HepG2 (cell line): ENCODE results near the gene GSC2. TPM values are rescaled to one million over a fixed set of nuclear protein-coding genes. Genes with fewer than 3 reads are reported as not detected.

Experiments used
- CEBPG ChIP-seq: IDR thresholded peaks from 2 replicates; pipeline ENCODE4 v1.6.1; 2016
- DRAP1 ChIP-seq: IDR thresholded peaks from 2 replicates; pipeline ENCODE4 v1.6.1; 2016; ENCODE audit warnings: missing genetic modification reagents, missing compliant biosample characterization
- ELF4 ChIP-seq: sonication (generic); formaldehyde crosslinking; IDR thresholded peaks from 2 replicates; pipeline ENCODE4 v1.5.0; 2020; ENCODE audit warnings: missing genetic modification reagents, mild to moderate bottlenecking, moderate library complexity, borderline replicate concordance
- ERF ChIP-seq: IDR thresholded peaks from 2 replicates; pipeline ENCODE4 v1.6.1; 2018; ENCODE audit warnings: missing biosample characterization, missing genetic modification reagents
- FOSL2 ChIP-seq: sonication (generic); formaldehyde crosslinking; IDR thresholded peaks from 2 replicates; pipeline ENCODE4 v1.4.0; 2020; ENCODE audit warnings: missing genetic modification reagents
- HOXA5 ChIP-seq: sonication (generic); formaldehyde crosslinking; IDR thresholded peaks from 2 replicates; pipeline ENCODE4 v1.4.0; 2020; ENCODE audit warnings: missing genetic modification reagents
- JDP2 ChIP-seq: sonication (generic); formaldehyde crosslinking; IDR thresholded peaks from 2 replicates; pipeline ENCODE4 v1.8.1; 2022; ENCODE audit warnings: missing genetic modification reagents, borderline replicate concordance
- JUNB ChIP-seq: sonication (generic); formaldehyde crosslinking; IDR thresholded peaks from 2 replicates; pipeline ENCODE4 v1.8.0; 2022; ENCODE audit warnings: missing genetic modification reagents, mild to moderate bottlenecking, borderline replicate concordance
- KDM5A ChIP-seq: fragments of 200-600 bp; sonication (generic); IDR thresholded peaks from 2 replicates; pipeline ENCODE4 v1.7.0; 2018; ENCODE audit warnings: antibody characterized with exemption, mild to moderate bottlenecking, low read length, borderline replicate concordance
- MED13 ChIP-seq: sonication (generic); formaldehyde crosslinking; IDR thresholded peaks from 2 replicates; pipeline ENCODE4 v1.5.0; 2020; ENCODE audit warnings: missing genetic modification reagents
- MEIS2 ChIP-seq: sonication (generic); formaldehyde crosslinking; IDR thresholded peaks from 2 replicates; pipeline ENCODE4 v1.9.0; 2021; ENCODE audit warnings: mild to moderate bottlenecking, missing genetic modification reagents
- MIER3 ChIP-seq: IDR thresholded peaks from 2 replicates; pipeline ENCODE4 v1.6.1; 2016; ENCODE audit warnings: missing compliant biosample characterization, borderline replicate concordance
- NFKBIZ ChIP-seq: IDR thresholded peaks from 2 replicates; pipeline ENCODE4 v1.6.1; 2018; ENCODE audit warnings: missing genetic modification reagents, missing compliant biosample characterization
- NR2C2 ChIP-seq: sonication (generic); formaldehyde crosslinking; IDR thresholded peaks from 2 replicates; pipeline ENCODE4 v1.4.0; 2020; ENCODE audit warnings: missing genetic modification reagents, mild to moderate bottlenecking, moderate library complexity, borderline replicate concordance
- RARA ChIP-seq: IDR thresholded peaks from 2 replicates; pipeline ENCODE4 v1.6.1; 2016; ENCODE audit warnings: missing genetic modification reagents, missing compliant biosample characterization
- THAP7 ChIP-seq: sonication (generic); formaldehyde crosslinking; IDR thresholded peaks from 2 replicates; pipeline ENCODE4 v1.8.1; 2023; ENCODE audit warnings: mild to moderate bottlenecking, missing genetic modification reagents
- U2AF2 ChIP-seq: fragments of 200-400 bp; formaldehyde crosslinking; IDR thresholded peaks from 2 replicates; pipeline ENCODE4 v1.6.1; 2017; ENCODE audit warnings: low read depth, mild to moderate bottlenecking, low read length
- ZNF260 ChIP-seq: sonication (generic); formaldehyde crosslinking; IDR thresholded peaks from 2 replicates; pipeline ENCODE4 v1.4.0; 2020; ENCODE audit warnings: missing genetic modification reagents, low read depth, mild to moderate bottlenecking, borderline replicate concordance
- ZNF331 ChIP-seq: sonication (generic); formaldehyde crosslinking; IDR thresholded peaks from 2 replicates; pipeline ENCODE4 v1.4.0; 2020; ENCODE audit warnings: missing genetic modification reagents
- ZNF414 ChIP-seq: sonication (generic); formaldehyde crosslinking; IDR thresholded peaks from 2 replicates; pipeline ENCODE4 v1.5.0; 2020; ENCODE audit warnings: missing genetic modification reagents
- ZNF800 ChIP-seq: sonication (generic); formaldehyde crosslinking; IDR thresholded peaks from 2 replicates; pipeline ENCODE4 v1.4.0; 2020; ENCODE audit warnings: missing genetic modification reagents
- ZNF879 ChIP-seq: sonication (generic); formaldehyde crosslinking; IDR thresholded peaks from 2 replicates; pipeline ENCODE4 v1.8.1; 2023; ENCODE audit warnings: missing genetic modification reagents
- ZSCAN12 ChIP-seq: sonication (generic); formaldehyde crosslinking; IDR thresholded peaks from 2 replicates; pipeline ENCODE4 v1.9.0; 2021; ENCODE audit warnings: mild to moderate bottlenecking, missing genetic modification reagents
- ZSCAN25 ChIP-seq: sonication (generic); formaldehyde crosslinking; IDR thresholded peaks from 2 replicates; pipeline ENCODE4 v1.8.0; 2022; ENCODE audit warnings: mild to moderate bottlenecking, missing genetic modification reagents
- polyA plus RNA-seq, 8 experiments: library from polyadenylated mRNA; depleted of rRNA in 3 of 8; stranded (reverse) in 7 of 8; unstranded in 1 of 8; fragments of >200 nt; fragmentation: Illumina TruSeq in 4 of 8; extraction: Trizol in 4 of 8; gene quantifications; 2 replicates each; pipeline versions ENCODE4 v1.2.1 to v1.2.3, GENCODE V29; 2011 to 2016; ENCODE audit warnings: low read depth in 4 of 8, missing spikeins in 1 of 8, mixed read lengths in 1 of 8; ENCODE audit not compliant: insufficient read depth in 1 of 8
- total RNA-seq, 5 experiments: library from RNA; depleted of rRNA; stranded (reverse); fragments of >200 nt; fragmentation: Illumina TruSeq; extraction: Trizol; gene quantifications; 2 replicates each; pipeline ENCODE4 v1.2.3, GENCODE V29; 2016; ENCODE audit warnings: low read depth in 1 of 5
- TF ChIP-seq, protein P1 (sequence below): sonication (generic); formaldehyde crosslinking; IDR thresholded peaks from 2 replicates; pipeline ENCODE4 v1.4.0; 2020; ENCODE audit warnings: mild to moderate bottlenecking, missing genetic modification reagents
- TF ChIP-seq, protein P2 (sequence below): IDR thresholded peaks from 2 replicates; pipeline ENCODE4 v1.6.1; 2018; ENCODE audit warnings: missing genetic modification reagents, mild to moderate bottlenecking, missing compliant biosample characterization

The GSC2 gene
- total and polyA plus RNA-seq, 2 of the 13 experiments (the other 11 are each of a cell fraction or from before 2014, with no cell fraction given), result not detected

GRCh38 chr22:19109198-19110063 is 40.7 kb downstream of the GSC2 start (continued):
- 0 out of 2 replicates have a peak, but pooled peaks have one; percentile 45 for TF ChIP-seq NFKBIZ (CRISPR knock-in tag)
- no peak for TF ChIP-seq ELF4 (CRISPR knock-in tag)
- TF ChIP-seq, protein P1, sequence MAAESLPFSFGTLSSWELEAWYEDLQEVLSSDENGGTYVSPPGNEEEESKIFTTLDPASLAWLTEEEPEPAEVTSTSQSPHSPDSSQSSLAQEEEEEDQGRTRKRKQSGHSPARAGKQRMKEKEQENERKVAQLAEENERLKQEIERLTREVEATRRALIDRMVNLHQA, result 0 out of 2 replicates have a peak, but pooled peaks have one; percentile 51
- TF ChIP-seq ZSCAN12, result no peak
- TF ChIP-seq JDP2 (CRISPR knock-in tag), result no peak
- no peak for TF ChIP-seq MEIS2 (CRISPR knock-in tag)
- TF ChIP-seq, protein P2, sequence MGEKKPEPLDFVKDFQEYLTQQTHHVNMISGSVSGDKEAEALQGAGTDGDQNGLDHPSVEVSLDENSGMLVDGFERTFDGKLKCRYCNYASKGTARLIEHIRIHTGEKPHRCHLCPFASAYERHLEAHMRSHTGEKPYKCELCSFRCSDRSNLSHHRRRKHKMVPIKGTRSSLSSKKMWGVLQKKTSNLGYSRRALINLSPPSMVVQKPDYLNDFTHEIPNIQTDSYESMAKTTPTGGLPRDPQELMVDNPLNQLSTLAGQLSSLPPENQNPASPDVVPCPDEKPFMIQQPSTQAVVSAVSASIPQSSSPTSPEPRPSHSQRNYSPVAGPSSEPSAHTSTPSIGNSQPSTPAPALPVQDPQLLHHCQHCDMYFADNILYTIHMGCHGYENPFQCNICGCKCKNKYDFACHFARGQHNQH, result no peak
- no peak for TF ChIP-seq ZNF260
- no peak for TF ChIP-seq U2AF2
- TF ChIP-seq NR2C2 (CRISPR knock-in tag), result no peak
- TF ChIP-seq CEBPG, result peak; percentile 96
- TF ChIP-seq FOSL2 (CRISPR knock-in tag), result no peak; the same call in 1 of the 2 replicates
- no peak for TF ChIP-seq HOXA5 (CRISPR knock-in tag)
- TF ChIP-seq ZNF414 (CRISPR knock-in tag), result no peak
- peak; percentile 59; the same call in 1 of the 2 replicates for TF ChIP-seq MIER3 (CRISPR knock-in tag)
- TF ChIP-seq ZNF800 (CRISPR knock-in tag), result no peak
- TF ChIP-seq ZSCAN25 (CRISPR knock-in tag), result no peak
- no peak for TF ChIP-seq KDM5A
- TF ChIP-seq MED13 (CRISPR knock-in tag), result no peak
- TF ChIP-seq ZNF331, result peak; percentile 81
- TF ChIP-seq THAP7 (CRISPR knock-in tag), result no peak
- TF ChIP-seq ZNF879 (CRISPR knock-in tag), result no peak
- peak; percentile 77; the same call in 1 of the 2 replicates for TF ChIP-seq RARA (CRISPR knock-in tag)
- TF ChIP-seq JUNB (CRISPR knock-in tag), result no peak
- no peak for TF ChIP-seq DRAP1 (CRISPR knock-in tag)
- TF ChIP-seq ERF, result peak; percentile 63; the same call in 1 of the 2 replicates
